ENCODE data around the gene GARIN5B.

DNA sequence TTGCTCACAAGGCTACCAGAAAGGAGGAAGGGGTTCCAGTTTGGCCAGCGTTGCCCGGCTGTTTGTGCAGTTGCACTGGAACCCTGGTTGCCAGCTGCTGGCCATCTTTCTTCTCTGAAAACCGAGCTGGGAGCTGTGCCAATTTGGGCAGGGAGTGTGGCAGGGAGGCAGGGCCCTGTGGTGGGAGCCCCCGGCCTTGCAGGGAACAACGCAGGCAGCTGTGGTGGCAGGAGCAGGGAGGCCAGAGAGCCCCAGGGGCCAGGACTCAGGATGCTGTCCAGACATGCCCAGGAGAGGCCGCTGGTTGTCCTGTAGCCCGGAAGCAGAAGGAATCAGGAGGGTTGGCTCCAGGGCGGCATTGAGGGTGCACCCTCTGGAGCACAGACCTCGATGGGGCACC lies 18.6 kb downstream of the GARIN5B start:
- TF ChIP-seq, protein P1, sequence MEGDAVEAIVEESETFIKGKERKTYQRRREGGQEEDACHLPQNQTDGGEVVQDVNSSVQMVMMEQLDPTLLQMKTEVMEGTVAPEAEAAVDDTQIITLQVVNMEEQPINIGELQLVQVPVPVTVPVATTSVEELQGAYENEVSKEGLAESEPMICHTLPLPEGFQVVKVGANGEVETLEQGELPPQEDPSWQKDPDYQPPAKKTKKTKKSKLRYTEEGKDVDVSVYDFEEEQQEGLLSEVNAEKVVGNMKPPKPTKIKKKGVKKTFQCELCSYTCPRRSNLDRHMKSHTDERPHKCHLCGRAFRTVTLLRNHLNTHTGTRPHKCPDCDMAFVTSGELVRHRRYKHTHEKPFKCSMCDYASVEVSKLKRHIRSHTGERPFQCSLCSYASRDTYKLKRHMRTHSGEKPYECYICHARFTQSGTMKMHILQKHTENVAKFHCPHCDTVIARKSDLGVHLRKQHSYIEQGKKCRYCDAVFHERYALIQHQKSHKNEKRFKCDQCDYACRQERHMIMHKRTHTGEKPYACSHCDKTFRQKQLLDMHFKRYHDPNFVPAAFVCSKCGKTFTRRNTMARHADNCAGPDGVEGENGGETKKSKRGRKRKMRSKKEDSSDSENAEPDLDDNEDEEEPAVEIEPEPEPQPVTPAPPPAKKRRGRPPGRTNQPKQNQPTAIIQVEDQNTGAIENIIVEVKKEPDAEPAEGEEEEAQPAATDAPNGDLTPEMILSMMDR (IDR thresholded peaks at IDR 0.05), result no peak
- TF ChIP-seq POLR2A (IDR thresholded peaks at IDR 0.05), result no peak

Data from adrenal gland (tissue), 5 donors.